DND-41 (cell line): Measurements from ENCODE around the gene NDUFC1.
"Not testable (repeated sequence)": the region's sequence is repeated elsewhere in the genome, so short reads cannot be mapped to it uniquely, and the experiment has no call there.

ENCODE experiments used
- ATAC-seq: fragments of 200-7000 bp; cut with Tn5 transposase; 3 replicates; pipeline ENCODE4 v1.9.1; 2021; ENCODE audit warnings: low read depth; ENCODE audit not compliant: insufficient read depth
- DNase-seq: peaks from one replicate; pipeline ENCODE4 v3.0.0-alpha.2; 2020
- H2AFZ ChIP-seq: 2 replicates; pipeline ENCODE4 v1.6.0; 2012; ENCODE audit warnings: low read depth, low read length
- H3K27ac ChIP-seq: 2 replicates; pipeline ENCODE4 v1.5.1; 2012; ENCODE audit warnings: low read length, inconsistent platforms
- H3K27me3 ChIP-seq: fragments of 200-600 bp; sonication (generic); 2 replicates; pipeline ENCODE4 v1.6.0; 2012; ENCODE audit warnings: low read length, mild to moderate bottlenecking, inconsistent platforms; ENCODE audit not compliant: insufficient read depth, poor library complexity
- H3K36me3 ChIP-seq: 2 replicates; pipeline ENCODE4 v1.5.1; 2012; ENCODE audit warnings: low read length, inconsistent platforms; ENCODE audit not compliant: insufficient read depth
- H3K4me1 ChIP-seq: 2 replicates; pipeline ENCODE4 v1.5.1; 2012; ENCODE audit warnings: mild to moderate bottlenecking, low read length; ENCODE audit not compliant: insufficient read depth
- H3K4me2 ChIP-seq: 2 replicates; pipeline ENCODE4 v1.6.0; 2012; ENCODE audit warnings: mild to moderate bottlenecking, moderate library complexity, low read length, inconsistent platforms; ENCODE audit not compliant: insufficient read depth
- H3K4me3 ChIP-seq, 2 experiments: fragments of 200-600 bp in 1 of 2; shearing (Covaris generic) in 1 of 2; 2 replicates each; pipeline ENCODE4 v1.5.1; 2012 to 2016; ENCODE audit warnings: inconsistent platforms in 2 of 2, low read length in 2 of 2, mild to moderate bottlenecking in 2 of 2, low read depth in 1 of 2, moderate library complexity in 1 of 2
- H3K79me2 ChIP-seq: 2 replicates; pipeline ENCODE4 v1.6.0; 2012; ENCODE audit warnings: low read length, inconsistent platforms; ENCODE audit not compliant: insufficient read depth
- H3K9ac ChIP-seq: 2 replicates; pipeline ENCODE4 v1.6.0; 2012; ENCODE audit warnings: low read depth, mild to moderate bottlenecking, inconsistent platforms, low read length, moderate library complexity
- H3K9me3 ChIP-seq: 2 replicates; pipeline ENCODE4 v1.5.1; 2012; ENCODE audit warnings: low read length, moderate library complexity, mild to moderate bottlenecking, inconsistent platforms; ENCODE audit not compliant: insufficient read depth, severe bottlenecking
- H4K20me1 ChIP-seq: 2 replicates; pipeline ENCODE4 v1.6.0; 2012; ENCODE audit warnings: low read length; ENCODE audit not compliant: insufficient read depth
- CTCF ChIP-seq: IDR thresholded peaks from 2 replicates; pipeline ENCODE4 v1.5.1; 2012; ENCODE audit warnings: borderline replicate concordance, low read length, moderate library complexity, mild to moderate bottlenecking; ENCODE audit not compliant: poor library complexity, severe bottlenecking; ENCODE audit errors: extremely low read depth
- EZH2 ChIP-seq: IDR thresholded peaks from 3 replicates; pipeline ENCODE4 v1.6.1; 2012; ENCODE audit warnings: borderline replicate concordance, low read depth, mild to moderate bottlenecking, moderate library complexity, low read length, inconsistent platforms; ENCODE audit not compliant: severe bottlenecking

NDUFC1 gene

GRCh38 chr4:139324620-139325019, 22.3 kb upstream of the NDUFC1 start:
- ATAC-seq (no peak), DNase-seq (no peak)
- Histone ChIP-seq H3K36me3 (peaks cover 32% of the 10 kb centered on the region), H3K4me2 (no peak overlapping the region), H3K27me3 (no peaks in the 10 kb centered on the region), H4K20me1 (peaks cover 67% of the 10 kb centered on the region), H2AFZ (no peak overlapping the region), H3K4me3 (no peak overlapping the region), H3K9ac (no peak overlapping the region), H3K4me1 (no peaks in the 10 kb centered on the region), H3K27ac (no peak overlapping the region), H3K79me2 (peaks cover 100% of the 10 kb centered on the region), H3K9me3 (no peaks in the 10 kb centered on the region)
- TF ChIP-seq EZH2 (no peak), CTCF (no peak)

- H3K9ac ChIP-seq, H3K27me3 ChIP-seq, H3K4me3 ChIP-seq, H3K4me2 ChIP-seq, H2AFZ ChIP-seq, H3K27ac ChIP-seq, ATAC-seq, DNase-seq, H3K4me1 ChIP-seq, H3K9me3 ChIP-seq: not testable (repeated sequence)
- Histone ChIP-seq H3K36me3 (peaks cover 16% of the 10 kb centered on the region), H3K79me2 (peaks cover 100% of the 10 kb centered on the region), H4K20me1 (peaks cover 81% of the 10 kb centered on the region)
These were observed 20.3 kb upstream of the NDUFC1 start for GRCh38 chr4:139322541-139322940.

- not testable (repeated sequence) for DNase-seq, H3K4me1 ChIP-seq, H2AFZ ChIP-seq, H3K4me2 ChIP-seq, ATAC-seq, H3K27me3 ChIP-seq, H3K27ac ChIP-seq, H3K9me3 ChIP-seq, H3K9ac ChIP-seq, H3K4me3 ChIP-seq
- Histone ChIP-seq H3K79me2 (peaks cover 100% of the 10 kb centered on the region), H3K36me3 (peaks cover 12% of the 10 kb centered on the region; the same call in 1 of the 2 replicates), H4K20me1 (peaks cover 86% of the 10 kb centered on the region)
These were observed 19.8 kb upstream of the NDUFC1 start for GRCh38 chr4:139322070-139322469.

DNA sequence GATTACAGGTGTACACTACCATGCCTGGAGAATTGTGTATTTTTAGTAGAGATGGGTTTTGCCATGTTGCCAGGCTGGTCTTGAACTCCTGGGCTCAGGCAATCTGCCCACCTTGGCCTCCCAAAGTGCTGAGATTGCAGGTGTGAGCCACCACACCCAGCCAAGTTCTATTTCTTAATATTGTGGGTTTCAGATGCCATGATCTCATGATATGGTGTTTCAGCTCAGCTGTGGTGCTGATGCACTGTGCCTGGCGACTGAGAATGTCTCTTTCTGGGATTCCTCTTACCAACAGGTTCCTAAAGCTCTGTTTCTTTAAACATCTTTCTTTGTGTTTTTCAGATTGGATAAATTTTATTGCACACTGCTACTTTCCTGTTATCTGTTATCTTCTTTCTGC, 17.3 kb upstream of the NDUFC1 start:
- Histone ChIP-seq H3K4me1 (peaks cover 3% of the 10 kb centered on the region; the same call in 1 of the 2 replicates), H3K9me3 (no peaks in the 10 kb centered on the region), H3K27ac (no peak overlapping the region), H4K20me1 (peaks cover 87% of the 10 kb centered on the region), H3K4me2 (no peak overlapping the region), H3K79me2 (peaks cover 100% of the 10 kb centered on the region), H3K4me3 (no peak overlapping the region), H2AFZ (no peak overlapping the region), H3K36me3 (peaks cover 9% of the 10 kb centered on the region), H3K9ac (no peak overlapping the region), H3K27me3 (no peaks in the 10 kb centered on the region)
- ATAC-seq: peak; percentile 20; the same call in 1 of the 3 replicates
- DNase-seq: no peak
- TF ChIP-seq EZH2 (no peak), CTCF (no peak)
